ENCODE data around the gene CDK6. TPM values are rescaled to one million over a fixed set of nuclear protein-coding genes. Genes with fewer than 3 reads are reported as not detected.

Gene CDK6
- polyA plus RNA-seq, 2 of the 4 experiments (the other 2 are of a cell fraction): 13.6 to 25.9 TPM

DNA sequence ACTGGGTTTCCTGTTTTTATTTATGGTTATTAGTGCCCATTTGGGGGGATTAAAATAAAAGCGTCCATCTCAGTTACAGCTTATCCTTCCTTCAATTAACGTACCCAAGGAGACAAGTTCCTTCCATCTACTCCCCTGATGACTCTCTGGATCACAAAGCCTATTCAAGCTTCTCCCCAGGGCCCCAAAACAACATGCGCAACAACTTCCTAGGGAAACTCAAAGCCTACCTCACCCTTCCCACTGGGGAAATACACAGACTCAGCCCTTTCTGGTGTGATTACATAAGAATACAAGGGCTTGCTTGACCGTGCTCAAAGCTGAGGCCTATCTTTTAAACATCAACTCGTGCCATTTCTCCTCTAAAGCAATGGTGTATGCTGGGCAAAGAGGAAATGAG lies 112.4 kb downstream of the CDK6 start (continued):
- TF ChIP-seq, protein P1, sequence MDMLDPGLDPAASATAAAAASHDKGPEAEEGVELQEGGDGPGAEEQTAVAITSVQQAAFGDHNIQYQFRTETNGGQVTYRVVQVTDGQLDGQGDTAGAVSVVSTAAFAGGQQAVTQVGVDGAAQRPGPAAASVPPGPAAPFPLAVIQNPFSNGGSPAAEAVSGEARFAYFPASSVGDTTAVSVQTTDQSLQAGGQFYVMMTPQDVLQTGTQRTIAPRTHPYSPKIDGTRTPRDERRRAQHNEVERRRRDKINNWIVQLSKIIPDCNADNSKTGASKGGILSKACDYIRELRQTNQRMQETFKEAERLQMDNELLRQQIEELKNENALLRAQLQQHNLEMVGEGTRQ (IDR thresholded peaks at IDR 0.05): no peak
- TF ChIP-seq NR3C1 (IDR thresholded peaks at IDR 0.05): no peak

- ChIA-PET CTCF (interaction anchor here (2.1 kb wide), 1 partner anchor 110 kb away, joined by 12 read pairs; no protein-coding TSS in a partner anchor), POLR2A (no interaction called here)
- ATAC-seq: no peak
- DNase-seq (ENCODE audit: low read depth in 1 of 2, low spot score in 1 of 2): no peak
- no peak for FAIRE-seq
- H3K4me3 ChIP-seq: no peak overlapping the region
- H3K4me2 ChIP-seq: peak overlapping the region; percentile 16
- TF ChIP-seq RARB (CRISPR knock-in tag; IDR thresholded peaks at IDR 0.05) (no peak), MAFK (IDR thresholded peaks at IDR 0.05; ENCODE audit: partially characterized antibody) (no peak), FOXS1 (CRISPR knock-in tag; IDR thresholded peaks at IDR 0.05) (no peak), POLR2AphosphoS2 (conservative IDR thresholded peaks at IDR 0.05; ENCODE audit: low read length) (no peak), FOSL2 (IDR thresholded peaks at IDR 0.05) (no peak), FOSL2 (CRISPR knock-in tag; IDR thresholded peaks at IDR 0.05) (no peak)
- H3K4me1 ChIP-seq: peaks cover 29% of the 10 kb centered on the region
- 93% methylated on average over 2 of the region's 2 CpGs for WGBS (ENCODE audit: missing lambda C conversion rate)
- no peaks in the 10 kb centered on the region for H3K9me3 ChIP-seq
- H3K27ac ChIP-seq: peak overlapping the region in 1 of 2 experiments; percentile 67; a peak in 3 of 6 replicates
Observed at GRCh38 chr7:92723205-92723604, 113.2 kb downstream of the CDK6 start.

- H3K4me2 ChIP-seq: no peak overlapping the region
- TF ChIP-seq MAFK (IDR thresholded peaks at IDR 0.05; ENCODE audit: partially characterized antibody): peak; percentile 92
- no peak for TF ChIP-seq ZSCAN20 (CRISPR knock-in tag; IDR thresholded peaks at IDR 0.05)
- peaks cover 28% of the 10 kb centered on the region for H3K4me1 ChIP-seq
- no peak for FAIRE-seq
- DNase-seq (ENCODE audit: low read depth in 1 of 2, low spot score in 1 of 2): no peak
- CTCF ChIA-PET: interaction anchor here (0.9 to 2.1 kb wide), 3 partner anchors 20 to 110 kb away, joined by 3 to 12 read pairs (median 3); no protein-coding TSS in a partner anchor
- 75% methylated on average over 1 of the region's 1 CpG for WGBS (ENCODE audit: missing lambda C conversion rate)
- peak overlapping the region in 1 of 2 experiments; percentile 67; a peak in 3 of 6 replicates for H3K27ac ChIP-seq
- POLR2A ChIA-PET: no interaction called here
- no peak for ATAC-seq
- no peaks in the 10 kb centered on the region for H3K9me3 ChIP-seq
- H3K4me3 ChIP-seq: no peak overlapping the region
Observed at GRCh38 chr7:92722541-92722940, 113.8 kb downstream of the CDK6 start.

DNA sequence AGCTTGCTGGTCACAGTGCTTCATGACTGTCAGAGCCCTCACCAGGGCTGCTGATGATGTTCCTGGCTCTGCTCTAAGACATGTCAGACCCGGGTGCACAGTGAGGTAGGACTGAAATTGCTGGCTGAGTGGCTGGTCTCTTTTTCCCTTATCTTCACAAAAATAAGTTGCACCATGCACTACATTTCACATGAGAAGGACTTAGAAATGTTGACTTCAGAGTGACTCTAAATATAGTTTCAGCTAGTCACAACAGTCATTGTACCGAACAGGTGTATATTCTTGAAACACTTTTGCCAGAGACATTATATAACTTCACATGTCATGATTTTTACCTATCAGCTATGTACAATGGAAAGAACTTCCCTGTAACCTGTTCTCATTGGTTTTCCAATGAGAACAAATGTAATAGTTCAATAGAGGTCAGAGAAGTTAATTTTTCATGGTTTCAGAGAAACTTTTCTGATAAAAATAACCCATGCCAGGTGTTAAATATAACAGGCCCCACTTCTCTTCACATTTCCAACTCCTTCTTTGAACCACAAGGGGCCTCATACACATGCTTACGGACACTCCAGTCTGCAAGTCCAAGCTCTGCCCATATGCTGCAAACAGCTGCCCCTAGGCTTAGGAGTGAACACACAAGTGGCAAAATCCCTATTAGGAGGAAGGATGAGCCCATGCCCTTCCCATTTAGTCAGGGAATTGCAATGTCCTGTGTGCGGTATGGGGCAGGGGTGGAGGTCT lies 115.6 kb downstream of the CDK6 start:
- H3K27ac ChIP-seq: 0 out of 6 replicates have a peak overlapping the region, but pooled peaks of 1 of the 2 experiments have one; percentile 44
- peak; percentile 36 to 45; a peak in 2 of 6 replicates for ATAC-seq
- TF ChIP-seq JUN (IDR thresholded peaks at IDR 0.05) (no peak), HOXA7 (CRISPR knock-in tag; IDR thresholded peaks at IDR 0.05) (no peak), MAFK (IDR thresholded peaks at IDR 0.05; ENCODE audit: partially characterized antibody) (no peak), FOXS1 (CRISPR knock-in tag; IDR thresholded peaks at IDR 0.05) (no peak)
- TF ChIP-seq, protein P2, sequence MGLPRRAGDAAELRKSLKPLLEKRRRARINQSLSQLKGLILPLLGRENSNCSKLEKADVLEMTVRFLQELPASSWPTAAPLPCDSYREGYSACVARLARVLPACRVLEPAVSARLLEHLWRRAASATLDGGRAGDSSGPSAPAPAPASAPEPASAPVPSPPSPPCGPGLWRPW (IDR thresholded peaks at IDR 0.05): no peak
- DNase-seq (ENCODE audit: low read depth in 1 of 2, low spot score in 1 of 2): peak in 1 of 2 experiments; percentile 27
- H3K9me3 ChIP-seq: no peaks in the 10 kb centered on the region
- no peak overlapping the region for H3K4me3 ChIP-seq
- CTCF ChIA-PET: interaction anchor here (1.0 to 2.0 kb wide), 3 partner anchors 11 to 112 kb away, joined by 3 to 7 read pairs (median 5); no protein-coding TSS in a partner anchor
- no peak overlapping the region for H3K4me2 ChIP-seq
- POLR2A ChIA-PET: interaction anchor here (1.4 kb wide), 1 partner anchor 45 kb away, joined by 3 read pairs; no protein-coding TSS in a partner anchor
- no peak for FAIRE-seq
- WGBS (ENCODE audit: missing lambda C conversion rate): 92% methylated on average over 4 of the region's 4 CpGs
- H3K4me1 ChIP-seq: peaks cover 33% of the 10 kb centered on the region

DNA sequence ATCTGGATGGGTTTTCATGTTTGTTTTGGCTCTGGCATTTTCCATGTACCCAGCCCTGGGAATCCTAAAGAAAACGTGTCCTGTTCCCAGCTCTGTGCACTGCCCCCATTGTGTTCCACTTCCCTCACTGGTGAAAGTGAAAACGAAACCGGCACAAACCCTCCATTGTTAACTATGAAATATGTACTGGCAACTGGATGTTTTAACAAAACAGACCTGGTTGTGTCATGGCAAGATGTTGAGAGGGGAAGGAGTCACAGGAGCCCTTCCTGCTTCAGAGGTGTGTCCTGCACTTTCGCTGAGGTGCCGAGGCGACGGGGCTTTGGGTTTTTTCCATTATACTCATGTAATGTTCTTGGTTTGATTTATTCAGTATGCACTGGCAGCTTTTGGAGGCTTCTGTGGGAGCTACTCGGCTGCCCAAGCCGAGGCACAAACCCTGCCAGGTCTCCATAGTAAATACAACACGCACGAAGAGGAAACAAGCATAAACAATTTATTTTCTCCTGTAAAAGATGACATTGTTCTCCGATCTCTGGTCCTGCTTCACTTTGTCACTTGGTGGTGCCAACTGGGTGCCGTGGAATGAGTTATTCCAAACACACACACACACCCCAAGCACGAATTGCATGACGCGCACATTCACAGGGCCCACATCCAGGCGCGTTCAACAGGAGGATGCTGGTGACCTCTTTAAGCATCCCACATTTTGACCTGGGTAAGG lies 118.2 kb downstream of the CDK6 start:
- peak; percentile 31 to 36 for DNase-seq (ENCODE audit: low read depth in 1 of 2, low spot score in 1 of 2)
- Histone ChIP-seq H3K4me2 (peak overlapping the region; percentile 72), H3K9me3 (no peaks in the 10 kb centered on the region), H3K4me1 (peaks cover 40% of the 10 kb centered on the region), H3K27ac (peak overlapping the region; percentile 75 to 81), H3K4me3 (peak overlapping the region; percentile 34)
- FAIRE-seq: no peak
- TF ChIP-seq JUN (IDR thresholded peaks at IDR 0.05) (0 out of 5 replicates have a peak, but pooled peaks of 1 of the 2 experiments have one; percentile 35), RAD21 (conservative IDR thresholded peaks at IDR 0.05 in 1 of 2, IDR thresholded peaks at IDR 0.05 in 1 of 2) (no peak), JUNB (IDR thresholded peaks at IDR 0.05) (no peak)
- TF ChIP-seq, protein P2 (IDR thresholded peaks at IDR 0.05): no peak
- POLR2A ChIA-PET: no interaction called here
- peak; percentile 70 to 79 for ATAC-seq
- WGBS (ENCODE audit: missing lambda C conversion rate): 51% methylated on average over 18 of the region's 18 CpGs
- CTCF ChIA-PET: interaction anchor here (1.0 to 2.0 kb wide), 4 partner anchors 8 to 115 kb away, joined by 3 to 5 read pairs (median 4); no protein-coding TSS in a partner anchor

Measured in A549 (cell line).